ENCODE results near the gene SETD1A. TPM values are rescaled to one million over a fixed set of nuclear protein-coding genes. Genes with fewer than 3 reads are reported as not detected.

The SETD1A gene
- total and polyA plus RNA-seq, 9 of the 15 experiments (the other 6 are each of a cell fraction or from before 2014, with no cell fraction given) = 0.08 to 36.0 (median 4.2) TPM

DNA sequence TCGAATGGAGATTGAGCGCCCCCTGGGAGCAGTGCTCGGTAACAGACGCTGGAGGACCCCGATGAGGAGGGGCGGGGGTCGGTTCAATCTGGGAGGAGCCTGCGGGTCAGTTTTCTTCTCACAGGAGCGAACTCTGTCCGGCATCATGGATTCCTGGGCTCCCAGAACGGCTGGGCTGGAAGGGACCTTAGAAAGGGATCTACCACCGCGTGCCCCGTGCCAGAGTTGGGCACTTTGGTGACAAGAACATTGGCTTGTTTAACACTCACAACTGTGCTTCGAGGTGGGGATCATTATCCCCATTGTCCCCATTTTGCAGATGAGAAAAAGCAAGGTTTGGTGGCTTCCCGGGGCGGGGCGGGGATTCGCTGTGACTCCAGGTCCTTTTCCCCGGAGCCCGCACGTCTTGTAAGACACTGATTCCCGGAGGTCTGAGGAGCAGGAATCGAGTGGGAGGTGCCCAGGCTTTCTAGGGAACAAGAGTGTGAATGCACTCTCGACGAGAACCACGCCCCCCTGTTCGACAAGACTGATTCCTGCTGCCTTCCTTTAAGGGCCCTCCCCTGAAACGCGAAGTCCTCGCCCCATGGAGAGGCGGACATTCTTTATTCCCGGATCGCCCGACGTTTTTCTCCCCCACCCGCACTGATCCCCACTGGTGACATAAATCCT is 35.7 kb upstream of the SETD1A start (continued):
- TF ChIP-seq, protein P1, sequence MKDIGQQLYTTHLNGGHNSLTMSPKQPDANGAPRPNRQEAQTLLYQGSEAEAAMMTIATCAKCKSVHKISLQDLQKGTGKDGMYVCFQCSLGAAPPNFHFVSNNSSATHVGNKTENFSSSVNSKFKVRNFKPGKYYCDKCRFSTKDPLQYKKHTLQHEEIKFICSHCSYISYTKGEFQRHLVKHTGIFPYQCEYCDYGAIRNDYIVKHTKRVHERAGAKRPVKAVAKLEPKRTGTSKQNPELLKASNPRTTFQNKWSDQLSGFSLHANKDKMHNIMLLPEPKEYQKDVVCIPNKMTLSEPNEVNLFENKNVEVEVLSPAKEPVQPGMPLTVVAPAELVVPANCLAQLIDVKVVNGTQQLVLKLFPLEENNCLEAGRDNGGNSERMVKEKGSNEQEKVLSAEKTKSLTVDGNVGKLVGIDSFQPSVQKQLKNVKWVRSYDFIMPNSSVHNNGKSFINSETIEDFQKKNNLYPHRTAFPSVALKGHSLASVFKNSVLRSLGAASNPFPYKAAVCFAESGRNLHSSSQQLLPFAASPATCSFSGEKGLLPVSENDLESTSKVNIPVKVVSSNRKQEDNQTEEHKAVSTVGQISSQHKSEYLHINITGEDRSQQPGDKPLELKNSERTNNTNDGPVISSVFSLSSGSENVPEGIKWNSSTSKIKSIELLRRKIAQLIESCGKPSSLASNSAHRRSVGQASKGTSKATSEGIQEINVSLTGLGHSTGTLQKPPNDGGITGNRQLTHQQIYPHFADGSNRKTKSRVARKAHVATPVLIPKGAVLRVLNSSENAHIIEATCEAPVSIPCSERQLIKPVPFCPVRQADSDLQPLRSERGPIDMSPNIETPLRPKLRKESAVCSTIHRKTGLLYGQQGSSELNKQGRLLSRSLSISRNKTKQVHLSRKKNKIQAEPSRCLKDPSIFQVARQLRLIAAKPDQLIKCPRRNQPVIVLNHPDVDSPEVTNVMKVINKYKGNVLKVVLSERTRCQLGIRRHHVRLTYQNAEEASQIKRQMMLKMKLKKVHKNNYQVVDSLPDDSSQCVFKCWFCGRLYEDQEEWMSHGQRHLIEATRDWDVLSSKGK (CRISPR knock-in tag; IDR thresholded peaks at IDR 0.05) = no peak
- no peak for TF ChIP-seq RBM34 (IDR thresholded peaks at IDR 0.05; ENCODE audit: borderline replicate concordance, insufficient read depth, low read length)
- no peak for TF ChIP-seq ZNF174 (CRISPR knock-in tag; IDR thresholded peaks at IDR 0.05)
- TF ChIP-seq RAD21 (CRISPR knock-in tag; conservative IDR thresholded peaks at IDR 0.05 in 1 of 2, IDR thresholded peaks at IDR 0.05 in 1 of 2) = peak; percentile 91 to 95
- TF ChIP-seq, protein P2, sequence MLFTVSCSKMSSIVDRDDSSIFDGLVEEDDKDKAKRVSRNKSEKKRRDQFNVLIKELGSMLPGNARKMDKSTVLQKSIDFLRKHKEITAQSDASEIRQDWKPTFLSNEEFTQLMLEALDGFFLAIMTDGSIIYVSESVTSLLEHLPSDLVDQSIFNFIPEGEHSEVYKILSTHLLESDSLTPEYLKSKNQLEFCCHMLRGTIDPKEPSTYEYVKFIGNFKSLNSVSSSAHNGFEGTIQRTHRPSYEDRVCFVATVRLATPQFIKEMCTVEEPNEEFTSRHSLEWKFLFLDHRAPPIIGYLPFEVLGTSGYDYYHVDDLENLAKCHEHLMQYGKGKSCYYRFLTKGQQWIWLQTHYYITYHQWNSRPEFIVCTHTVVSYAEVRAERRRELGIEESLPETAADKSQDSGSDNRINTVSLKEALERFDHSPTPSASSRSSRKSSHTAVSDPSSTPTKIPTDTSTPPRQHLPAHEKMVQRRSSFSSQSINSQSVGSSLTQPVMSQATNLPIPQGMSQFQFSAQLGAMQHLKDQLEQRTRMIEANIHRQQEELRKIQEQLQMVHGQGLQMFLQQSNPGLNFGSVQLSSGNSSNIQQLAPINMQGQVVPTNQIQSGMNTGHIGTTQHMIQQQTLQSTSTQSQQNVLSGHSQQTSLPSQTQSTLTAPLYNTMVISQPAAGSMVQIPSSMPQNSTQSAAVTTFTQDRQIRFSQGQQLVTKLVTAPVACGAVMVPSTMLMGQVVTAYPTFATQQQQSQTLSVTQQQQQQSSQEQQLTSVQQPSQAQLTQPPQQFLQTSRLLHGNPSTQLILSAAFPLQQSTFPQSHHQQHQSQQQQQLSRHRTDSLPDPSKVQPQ (CRISPR knock-in tag; IDR thresholded peaks at IDR 0.05; ENCODE audit: borderline replicate concordance) = no peak
- no peak for TF ChIP-seq RBM15 (IDR thresholded peaks at IDR 0.05; ENCODE audit: insufficient read depth, low read length)
- TF ChIP-seq CAMTA2 (CRISPR knock-in tag; conservative IDR thresholded peaks at IDR 0.05) = no peak
- no peak for TF ChIP-seq CCAR2 (IDR thresholded peaks at IDR 0.05; ENCODE audit: low read depth, low read length)
- no peak for TF ChIP-seq BRF1 (IDR thresholded peaks at IDR 0.05; ENCODE audit: borderline replicate concordance, extremely low read depth, insufficient read length)
- TF ChIP-seq, protein P3, sequence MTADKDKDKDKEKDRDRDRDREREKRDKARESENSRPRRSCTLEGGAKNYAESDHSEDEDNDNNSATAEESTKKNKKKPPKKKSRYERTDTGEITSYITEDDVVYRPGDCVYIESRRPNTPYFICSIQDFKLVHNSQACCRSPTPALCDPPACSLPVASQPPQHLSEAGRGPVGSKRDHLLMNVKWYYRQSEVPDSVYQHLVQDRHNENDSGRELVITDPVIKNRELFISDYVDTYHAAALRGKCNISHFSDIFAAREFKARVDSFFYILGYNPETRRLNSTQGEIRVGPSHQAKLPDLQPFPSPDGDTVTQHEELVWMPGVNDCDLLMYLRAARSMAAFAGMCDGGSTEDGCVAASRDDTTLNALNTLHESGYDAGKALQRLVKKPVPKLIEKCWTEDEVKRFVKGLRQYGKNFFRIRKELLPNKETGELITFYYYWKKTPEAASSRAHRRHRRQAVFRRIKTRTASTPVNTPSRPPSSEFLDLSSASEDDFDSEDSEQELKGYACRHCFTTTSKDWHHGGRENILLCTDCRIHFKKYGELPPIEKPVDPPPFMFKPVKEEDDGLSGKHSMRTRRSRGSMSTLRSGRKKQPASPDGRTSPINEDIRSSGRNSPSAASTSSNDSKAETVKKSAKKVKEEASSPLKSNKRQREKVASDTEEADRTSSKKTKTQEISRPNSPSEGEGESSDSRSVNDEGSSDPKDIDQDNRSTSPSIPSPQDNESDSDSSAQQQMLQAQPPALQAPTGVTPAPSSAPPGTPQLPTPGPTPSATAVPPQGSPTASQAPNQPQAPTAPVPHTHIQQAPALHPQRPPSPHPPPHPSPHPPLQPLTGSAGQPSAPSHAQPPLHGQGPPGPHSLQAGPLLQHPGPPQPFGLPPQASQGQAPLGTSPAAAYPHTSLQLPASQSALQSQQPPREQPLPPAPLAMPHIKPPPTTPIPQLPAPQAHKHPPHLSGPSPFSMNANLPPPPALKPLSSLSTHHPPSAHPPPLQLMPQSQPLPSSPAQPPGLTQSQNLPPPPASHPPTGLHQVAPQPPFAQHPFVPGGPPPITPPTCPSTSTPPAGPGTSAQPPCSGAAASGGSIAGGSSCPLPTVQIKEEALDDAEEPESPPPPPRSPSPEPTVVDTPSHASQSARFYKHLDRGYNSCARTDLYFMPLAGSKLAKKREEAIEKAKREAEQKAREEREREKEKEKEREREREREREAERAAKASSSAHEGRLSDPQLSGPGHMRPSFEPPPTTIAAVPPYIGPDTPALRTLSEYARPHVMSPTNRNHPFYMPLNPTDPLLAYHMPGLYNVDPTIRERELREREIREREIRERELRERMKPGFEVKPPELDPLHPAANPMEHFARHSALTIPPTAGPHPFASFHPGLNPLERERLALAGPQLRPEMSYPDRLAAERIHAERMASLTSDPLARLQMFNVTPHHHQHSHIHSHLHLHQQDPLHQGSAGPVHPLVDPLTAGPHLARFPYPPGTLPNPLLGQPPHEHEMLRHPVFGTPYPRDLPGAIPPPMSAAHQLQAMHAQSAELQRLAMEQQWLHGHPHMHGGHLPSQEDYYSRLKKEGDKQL (CRISPR knock-in tag; IDR thresholded peaks at IDR 0.05; ENCODE audit: borderline replicate concordance) = no peak
- TF ChIP-seq GATAD2A (IDR thresholded peaks at IDR 0.05) = no peak
- TF ChIP-seq ZNF124 (CRISPR knock-in tag; IDR thresholded peaks at IDR 0.05) = no peak
- TF ChIP-seq PCBP1 (IDR thresholded peaks at IDR 0.05; ENCODE audit: low read depth, low read length, poor library complexity, severe bottlenecking) = no peak
- TF ChIP-seq ZNF57 (CRISPR knock-in tag; IDR thresholded peaks at IDR 0.05) = no peak
- no peak for TF ChIP-seq ATF1 (CRISPR knock-in tag; IDR thresholded peaks at IDR 0.05)
- no peak for TF ChIP-seq ATF1 (tag; IDR thresholded peaks at IDR 0.05)
- no peak for TF ChIP-seq RUNX1 (IDR thresholded peaks at IDR 0.05; ENCODE audit: low read depth)
